ENCODE measurements around the gene LDB1.

LDB1 gene

GRCh38 chr10:102064868-102065560 is 55.2 kb downstream of the LDB1 start, which contains the start of gene HPS6:
Gene HPS6 (plus strand): TSS chr10:102065349. CDS start chr10:102065475, 126 bp downstream.
- DNase-seq (ENCODE audit: low read depth in 2 of 2), result peak; percentile 79 to 90

- DNase-seq (ENCODE audit: low read depth in 2 of 2), result no peak
These were observed 55.7 kb downstream of the LDB1 start for GRCh38 chr10:102064503-102064867.

GRCh38 chr10:102059987-102060386 is 60.2 kb downstream of the LDB1 start:
- no peak for DNase-seq (ENCODE audit: low read depth in 2 of 2)
